ENCODE measurements around the gene CEBPE. TPM values are rescaled to one million over a fixed set of nuclear protein-coding genes. Genes with fewer than 3 reads are reported as not detected.

CEBPE gene
- total RNA-seq, 1 experiment from 2014 or later: not detected

GRCh38 chr14:23132970-23133369 is 13.9 kb upstream of the CEBPE start:
- Histone ChIP-seq H3K4me3 (replicated peaks in 1 of 2; ENCODE audit: low read depth in 1 of 2, low read length in 2 of 2) (no peak overlapping the region), H2AFZ (ENCODE audit: low read depth, low read length, poor library complexity, severe bottlenecking) (no peak overlapping the region), H3K9me3 (ENCODE audit: control insufficient read depth in 1 of 2, insufficient read depth in 1 of 2, low read depth in 1 of 2, low read length in 2 of 2) (no peaks in the 10 kb centered on the region), H3K9me2 (ENCODE audit: insufficient read depth) (no peaks in the 10 kb centered on the region), H4K20me1 (ENCODE audit: insufficient read depth) (no peaks in the 10 kb centered on the region), H3K4me1 (ENCODE audit: control insufficient read depth in 1 of 2, insufficient read depth in 2 of 2, low read length in 2 of 2) (no peaks in the 10 kb centered on the region), H3K79me2 (ENCODE audit: insufficient read depth, low read length) (no peaks in the 10 kb centered on the region), H3K9ac (ENCODE audit: low read length) (no peak overlapping the region), H3K27ac (ENCODE audit: low read depth, low read length) (no peak overlapping the region), H3K27me3 (ENCODE audit: insufficient read depth, low read length) (no peaks in the 10 kb centered on the region), H3K36me3 (ENCODE audit: control insufficient read depth in 1 of 2, insufficient read depth in 2 of 2, low read length in 2 of 2) (no peaks in the 10 kb centered on the region), H3K4me2 (ENCODE audit: low read length) (no peak overlapping the region)
- intact Hi-C loops (cut with micrococcal nuclease): no loop called here
- ATAC-seq: no peak
- RAD21 ChIA-PET (ENCODE audit: low non-redundant PET in 1 of 2, low total read pairs in 2 of 2, uncharacterized antibody in 2 of 2, unreplicated experiment in 2 of 2): no interaction called here
- DNase-seq (ENCODE audit: low read depth, low spot score): no peak
- POLR2A ChIA-PET: no interaction called here
- TF ChIP-seq REST (IDR thresholded peaks at IDR 0.05; ENCODE audit: low read depth) (no peak), YY1 (IDR thresholded peaks at IDR 0.05; ENCODE audit: extremely low read depth, insufficient replicate concordance, low read depth, low read length) (no peak), POLR2A (IDR thresholded peaks at IDR 0.05; ENCODE audit: borderline replicate concordance, extremely low read depth, insufficient read depth, insufficient read length) (no peak), TCF7L2 (IDR thresholded peaks at IDR 0.05; ENCODE audit: borderline replicate concordance, extremely low read depth, insufficient read depth, insufficient read length) (no peak), ZNF274 (IDR thresholded peaks at IDR 0.05; ENCODE audit: low read depth, low read length) (no peak), RAD21 (IDR thresholded peaks at IDR 0.05; ENCODE audit: low read depth) (no peak), EZH2 (IDR thresholded peaks at IDR 0.05) (no peak)
- no TSS peak for BruUV-seq (replicated peaks)
- CTCF ChIA-PET: no interaction called here
